Activated naive CD4-positive, alpha-beta T cell treated with Interleukin-2 at 50 U/mL for 16 hours (primary cell): ENCODE data around the gene TRIM71.
"Not testable (repeated sequence)": the region's sequence is repeated elsewhere in the genome, so short reads cannot be mapped to it uniquely, and the experiment has no call there.

ENCODE experiments used
- DNase-seq: peaks from one replicate; pipeline ENCODE4 v3.0.0-alpha.2; 2020

Gene TRIM71

GRCh38 chr3:32895701-32896100, 77.9 kb downstream of the TRIM71 start:
- no peak for DNase-seq

- no peak for DNase-seq
Observed at GRCh38 chr3:32896143-32896542, 78.3 kb downstream of the TRIM71 start.

DNA sequence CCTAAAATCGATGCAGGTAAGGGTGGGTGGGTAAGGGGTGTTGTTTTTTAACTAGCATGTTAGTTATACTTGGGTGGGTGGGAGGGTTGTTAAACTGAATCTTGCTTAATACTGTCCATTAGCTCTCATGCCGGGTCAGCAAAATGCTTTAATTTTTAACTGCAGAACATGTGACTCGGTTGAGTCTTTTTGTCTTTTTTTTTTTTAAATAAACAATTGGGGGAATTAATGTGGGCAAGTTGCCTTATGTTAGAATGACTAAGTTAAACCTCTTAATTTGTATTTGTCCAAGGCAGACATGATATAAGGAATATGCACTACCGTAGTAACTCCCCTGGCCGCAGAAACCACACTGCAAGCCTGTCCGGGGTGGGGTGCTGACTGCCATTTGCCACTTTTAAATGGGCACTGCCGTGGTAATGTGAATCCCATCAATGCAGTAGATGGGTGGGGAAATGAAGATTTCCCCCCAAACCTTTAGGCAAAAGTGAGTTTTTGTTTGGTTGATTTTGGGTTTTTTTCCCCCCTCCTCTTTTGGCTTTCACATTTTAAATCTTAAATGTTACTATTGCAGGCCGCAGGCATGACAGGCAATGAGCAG, 79.3 kb downstream of the TRIM71 start:
- DNase-seq, result no peak

DNA sequence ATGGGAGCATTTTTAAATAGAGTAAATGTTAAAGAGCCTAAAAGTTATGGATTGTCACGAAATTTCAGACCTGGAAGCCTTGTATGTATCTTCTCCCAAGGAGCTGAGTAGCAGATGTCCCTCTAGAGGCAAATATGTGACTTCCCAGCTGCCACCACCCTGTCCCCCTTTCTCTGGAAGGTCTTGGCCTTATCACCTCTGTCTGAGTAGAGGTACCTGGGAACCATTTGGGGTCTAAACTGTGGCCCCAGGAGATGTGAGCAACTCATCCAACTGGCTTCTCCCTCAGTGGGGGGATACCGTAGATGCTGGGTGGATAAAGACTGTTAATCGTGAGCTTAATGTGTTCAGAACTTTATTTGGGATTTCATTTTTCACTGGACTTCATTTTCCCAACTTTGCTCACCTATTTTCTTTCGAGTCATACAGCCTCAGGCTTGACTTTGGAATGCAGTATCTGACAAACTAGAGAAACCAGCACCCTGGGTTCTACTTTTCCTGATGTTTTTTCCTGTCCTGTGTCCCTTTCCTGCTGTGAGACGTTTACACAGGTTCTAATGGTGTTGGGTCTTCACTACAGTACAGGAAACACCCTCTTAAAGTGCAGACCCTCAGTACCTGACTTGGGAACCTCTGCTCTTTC, 80.3 kb downstream of the TRIM71 start:
- DNase-seq, result no peak

- no peak for DNase-seq
Observed at GRCh38 chr3:32899265-32899664, 81.5 kb downstream of the TRIM71 start.

DNA sequence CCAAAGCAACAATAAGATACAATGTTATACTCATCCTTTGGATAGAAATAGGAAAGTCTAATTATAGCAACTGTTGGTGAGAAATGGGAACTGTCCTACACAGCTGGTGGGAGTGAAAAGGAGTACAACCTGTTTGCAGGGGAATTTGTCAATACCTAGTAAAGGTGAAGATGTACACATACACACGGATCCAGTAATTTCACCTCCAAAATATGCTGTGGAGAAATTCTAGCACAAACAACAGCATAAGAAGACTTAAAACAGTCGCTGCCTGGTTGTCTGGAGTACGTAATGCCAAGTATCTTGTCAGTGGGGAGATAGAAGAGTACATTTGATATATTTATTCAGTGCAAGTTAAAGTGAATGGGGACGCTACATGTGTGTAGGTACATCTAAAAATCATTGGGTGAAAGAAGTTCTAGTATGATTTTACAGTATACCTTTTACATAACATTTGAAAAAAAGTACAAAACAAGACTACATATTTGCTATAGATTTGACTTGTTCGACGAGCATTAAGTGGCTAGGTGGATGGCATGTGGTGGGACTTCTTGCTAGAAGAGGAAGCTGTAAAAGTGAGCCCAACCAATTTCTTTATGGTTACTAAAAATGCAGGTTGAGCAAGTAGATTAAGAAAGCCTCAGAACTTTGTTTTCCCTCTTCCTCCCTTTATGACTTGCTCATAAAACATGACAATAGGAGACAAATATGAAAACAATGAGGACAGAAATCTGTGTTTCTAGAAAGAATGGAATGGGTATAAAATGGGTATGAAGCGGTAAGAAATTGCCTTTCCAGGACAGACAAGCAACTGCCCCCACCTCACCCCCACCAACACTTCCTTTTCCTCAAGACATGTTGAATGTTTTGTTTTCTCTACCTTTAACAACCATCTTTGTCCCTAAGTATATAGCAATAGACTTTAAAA, 83.5 kb downstream of the TRIM71 start:
- DNase-seq, result no peak

- DNase-seq, result peak; percentile 36
Observed at GRCh38 chr3:32902887-32903371, 85.1 kb downstream of the TRIM71 start.

- no peak for DNase-seq
Observed at GRCh38 chr3:32903953-32904352, 86.2 kb downstream of the TRIM71 start.

DNA sequence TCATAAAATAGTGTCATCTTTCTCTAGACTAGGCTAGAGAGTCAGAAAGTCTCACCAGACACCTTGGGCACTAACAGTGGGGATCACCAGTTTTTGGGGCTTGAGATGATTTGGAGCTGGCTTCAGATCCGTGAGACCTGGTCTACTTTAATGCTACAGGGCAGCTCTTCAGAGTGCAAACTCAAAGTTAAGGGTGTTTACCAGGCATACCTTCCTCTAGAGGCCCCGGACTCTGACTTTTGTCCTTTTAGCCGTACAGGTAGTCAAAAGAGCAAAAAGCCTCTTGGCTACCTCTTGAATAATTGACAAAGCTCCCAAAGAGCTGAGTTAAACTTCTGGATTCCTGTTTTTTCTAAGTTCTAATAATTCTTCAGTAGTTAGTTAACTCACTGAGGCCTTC, 92.2 kb downstream of the TRIM71 start:
- no peak for DNase-seq

GRCh38 chr3:32910954-32911353, 93.2 kb downstream of the TRIM71 start:
- DNase-seq, result no peak

DNA sequence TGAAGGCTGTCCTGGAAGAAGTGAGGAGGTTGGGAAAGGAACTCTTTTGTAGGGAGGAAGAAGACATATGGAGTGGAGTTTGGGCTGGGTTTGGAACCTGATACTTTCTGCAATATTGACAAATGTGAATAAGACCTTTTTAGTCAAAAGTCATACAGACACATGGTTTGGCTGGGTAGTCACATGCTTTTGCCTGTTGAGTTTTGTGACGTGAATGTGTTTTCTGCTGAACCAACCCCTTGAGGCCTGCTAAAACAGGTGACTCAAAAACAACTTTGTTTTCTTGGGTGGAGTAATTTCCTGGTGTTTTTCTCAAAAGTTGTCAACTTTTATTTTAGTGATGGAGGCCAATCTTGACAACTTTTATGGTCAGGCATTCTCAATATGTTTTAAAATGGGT, 94.2 kb downstream of the TRIM71 start:
- DNase-seq, result no peak

- DNase-seq, result no peak
Observed at GRCh38 chr3:32913790-32914446, 96.1 kb downstream of the TRIM71 start.

DNA sequence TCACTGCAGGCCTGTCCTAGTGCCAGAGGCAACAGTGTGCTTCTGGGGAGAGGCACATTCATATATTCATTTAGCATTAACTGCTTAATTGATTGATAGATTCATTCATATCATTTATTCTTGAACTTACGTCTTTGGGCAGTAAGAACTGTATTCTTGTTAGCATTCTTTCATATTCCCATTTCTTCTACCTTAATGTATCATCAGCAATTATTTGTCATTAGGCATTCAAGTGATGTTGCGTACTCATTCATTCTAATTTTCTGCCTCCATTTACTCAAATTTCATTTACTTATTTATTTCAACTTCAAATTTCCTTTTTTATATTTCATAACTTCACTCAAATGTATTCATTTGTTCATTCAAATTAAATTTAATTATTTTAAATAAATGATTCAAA, 102.1 kb downstream of the TRIM71 start:
- no peak for DNase-seq

DNA sequence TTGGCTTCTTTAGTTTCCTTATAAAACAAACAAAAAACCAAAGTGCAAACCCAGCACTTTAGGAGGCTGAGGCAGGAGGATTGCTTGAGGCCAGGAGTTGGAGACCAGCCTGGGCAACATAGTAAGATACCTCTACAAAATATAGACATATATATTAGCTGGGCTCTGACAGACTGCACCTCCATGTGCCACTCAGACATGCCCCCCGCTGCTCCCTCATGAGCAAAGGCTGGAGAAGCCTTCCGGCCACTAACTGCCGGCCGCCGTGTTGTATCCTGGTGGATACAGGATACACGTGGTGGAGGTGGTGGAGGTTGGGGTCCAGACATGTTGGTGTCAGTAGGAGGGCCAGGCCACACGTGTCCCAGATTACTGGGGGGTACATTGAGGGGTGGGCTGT, 104.3 kb downstream of the TRIM71 start:
- no peak for DNase-seq

GRCh38 chr3:32930161-32930560, 112.4 kb downstream of the TRIM71 start:
- no peak for DNase-seq

DNA sequence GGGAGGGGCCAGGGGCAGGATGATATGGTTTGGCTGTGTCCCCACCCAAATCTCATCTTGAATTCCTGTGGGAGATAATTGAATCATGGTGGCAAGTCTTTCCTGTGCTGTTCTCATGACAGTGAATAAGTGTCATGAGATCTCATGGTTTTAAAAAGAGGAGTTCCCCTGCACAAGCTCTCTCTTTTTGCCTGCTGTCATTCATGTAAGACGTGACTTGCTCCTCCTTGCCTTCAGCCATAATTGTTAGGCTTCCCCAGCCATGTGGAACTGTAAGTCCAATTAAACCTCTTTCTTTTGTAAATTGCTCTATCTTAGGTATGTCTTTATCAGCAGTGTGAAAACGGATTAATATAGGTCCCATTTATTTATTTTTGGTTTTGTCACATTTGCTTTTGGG, 113.5 kb downstream of the TRIM71 start:
- DNase-seq, result not testable (repeated sequence)

DNA sequence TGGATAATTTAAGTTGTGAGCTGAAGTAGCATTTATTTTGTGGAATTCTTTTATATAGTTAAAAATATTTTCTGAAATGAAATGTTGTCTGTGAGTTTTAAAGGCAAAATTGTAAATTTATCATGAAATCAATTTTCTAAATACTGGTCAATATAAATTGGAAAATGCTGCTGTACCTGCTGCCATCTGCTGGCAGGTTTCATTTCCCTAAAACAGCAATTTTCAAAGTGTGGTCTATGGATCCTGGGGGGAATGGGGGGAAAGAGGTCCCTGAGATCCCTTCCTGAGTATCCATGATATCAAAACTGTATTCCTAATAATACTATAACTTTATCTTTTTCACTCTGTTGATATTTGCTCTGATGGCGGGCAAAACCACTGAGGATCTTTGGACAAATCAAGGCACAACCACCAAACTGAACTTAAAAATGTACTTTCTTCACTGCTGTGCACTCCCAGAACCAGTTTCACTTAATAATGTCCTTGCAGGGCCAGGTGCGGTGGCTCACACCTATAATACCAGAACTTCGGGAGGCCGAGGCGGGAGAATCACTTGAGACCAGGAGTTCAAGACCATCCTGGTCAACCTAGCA, 116.4 kb downstream of the TRIM71 start:
- no peak for DNase-seq

DNA sequence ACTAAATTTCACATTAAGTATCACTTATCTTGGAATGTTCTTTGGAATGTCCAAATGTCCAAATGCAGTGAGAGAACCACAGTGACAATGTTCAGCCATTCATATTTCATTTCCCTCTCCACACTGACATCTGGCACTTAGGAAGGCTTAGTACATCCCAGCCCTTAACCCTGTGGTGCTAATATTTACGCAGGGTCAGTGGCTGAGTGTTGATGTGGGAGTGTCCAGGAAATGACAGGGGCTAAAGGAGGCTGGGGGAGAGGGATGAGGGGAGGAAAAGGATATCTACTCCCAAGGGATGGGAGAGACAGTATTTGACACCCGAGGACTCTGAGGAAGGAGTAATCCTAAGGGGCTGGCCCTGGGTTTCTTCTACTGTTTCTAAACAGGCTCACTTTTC, 119.5 kb downstream of the TRIM71 start:
- no peak for DNase-seq

DNA sequence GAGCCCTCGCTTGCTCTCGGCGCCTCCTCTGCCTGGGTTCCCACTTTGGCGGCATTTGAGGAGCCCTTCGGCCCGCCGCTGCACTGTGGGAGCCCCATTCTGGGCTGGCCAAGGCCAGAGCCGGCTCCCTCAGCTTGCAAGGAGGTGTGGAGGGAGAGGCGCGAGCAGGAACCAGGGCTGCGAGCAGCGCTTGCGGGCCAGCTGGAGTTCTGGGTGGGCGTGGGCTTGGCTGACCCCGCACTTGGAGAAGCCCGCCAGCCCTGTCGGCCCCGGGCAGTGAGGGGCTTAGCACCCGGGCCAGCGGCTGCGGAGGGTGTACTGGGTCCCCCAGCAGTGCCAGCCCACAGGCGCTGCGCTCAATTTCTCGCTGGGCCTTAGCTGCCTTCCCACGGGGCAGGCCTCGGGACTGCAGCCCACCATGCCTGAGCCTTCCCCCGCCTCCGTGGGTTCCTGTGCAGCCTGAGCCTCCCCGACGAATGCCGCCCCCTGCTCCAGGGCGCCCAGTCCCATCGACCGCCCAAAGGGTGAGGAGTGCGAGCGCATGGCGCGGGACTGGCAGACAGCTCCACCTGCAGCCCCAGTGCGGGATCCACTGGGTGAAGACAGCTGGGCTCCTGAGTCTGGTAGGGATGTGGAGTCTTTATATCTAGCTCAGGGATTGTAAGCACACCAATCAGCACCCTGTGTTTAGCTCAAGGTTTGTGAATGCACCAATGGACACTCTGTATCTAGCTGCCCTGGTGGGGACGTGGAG, 121.9 kb downstream of the TRIM71 start:
- DNase-seq, result not testable (repeated sequence)

GRCh38 chr3:32940726-32941125, 122.9 kb downstream of the TRIM71 start:
- no peak for DNase-seq

GRCh38 chr3:32945136-32945535, 127.3 kb downstream of the TRIM71 start:
- no peak for DNase-seq

- DNase-seq, result not testable (repeated sequence)
Observed at GRCh38 chr3:32945598-32945997, 127.8 kb downstream of the TRIM71 start.
